ENCODE measurements around the gene DDTL. TPM values are rescaled to one million over a fixed set of nuclear protein-coding genes. Genes with fewer than 3 reads are reported as not detected.

The DDTL gene
- total and polyA plus RNA-seq, 2 of the 4 experiments (the other 2 are of a cell fraction), result 0.36 to 1.5 TPM

DNA sequence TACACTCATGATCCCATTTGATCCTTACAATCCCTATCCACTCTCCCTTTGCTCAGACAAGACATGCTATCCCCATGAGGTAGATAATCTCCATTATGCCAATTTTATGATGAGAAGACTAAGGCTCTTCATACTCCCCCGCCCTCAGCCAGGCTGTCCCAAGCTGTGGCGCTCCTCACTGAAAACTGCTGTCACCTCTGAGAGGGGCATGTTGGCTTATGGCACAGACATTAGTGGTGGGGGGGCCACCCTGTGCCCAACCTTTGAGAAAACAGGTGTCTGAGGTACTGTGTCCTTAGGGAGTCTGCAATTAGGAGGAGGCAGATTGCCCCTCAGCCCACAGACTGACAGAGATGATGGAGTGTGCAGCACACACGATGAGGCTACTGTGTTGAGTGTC, 2.4 kb downstream of the DDTL start:
- Histone ChIP-seq H3K9me1 (ENCODE audit: insufficient read depth, low read length) (no peaks in the 10 kb centered on the region), H3K4ac (ENCODE audit: low read depth, low read length) (no peak overlapping the region), H3K23ac (ENCODE audit: low read depth, low read length) (no peak overlapping the region), H2BK5ac (ENCODE audit: low read depth, low read length, poor library complexity, severe bottlenecking) (no peak overlapping the region), H4K8ac (ENCODE audit: low read depth in 2 of 2, low read length in 2 of 2) (no peak overlapping the region), H3K9me3 (ENCODE audit: control insufficient read depth, insufficient read depth, low read length) (no peaks in the 10 kb centered on the region), H2AFZ (replicated peaks; ENCODE audit: low read length, poor library complexity) (no peak overlapping the region), H2AK5ac (ENCODE audit: low read depth, low read length) (no peak overlapping the region), H4K91ac (ENCODE audit: insufficient read depth, low read depth, low read length) (no peak overlapping the region), H3K4me1 (ENCODE audit: control insufficient read depth, insufficient read depth, low read length) (no peaks in the 10 kb centered on the region), H2AK9ac (replicated peaks; ENCODE audit: low read depth, low read length, poor library complexity) (peak overlapping the region; percentile 33), H4K5ac (ENCODE audit: low read depth, low read length) (no peak overlapping the region), H4K20me1 (ENCODE audit: insufficient read depth, low read length) (peaks cover 8% of the 10 kb centered on the region), H2BK20ac (ENCODE audit: low read depth, low read length) (no peak overlapping the region), H2BK120ac (ENCODE audit: low read depth, low read length) (no peak overlapping the region), H3K4me2 (ENCODE audit: low read depth, low read length) (no peak overlapping the region), H3K79me1 (ENCODE audit: low read depth in 1 of 2, low read length in 2 of 2) (peaks cover 9 to 23% of the 10 kb centered on the region in 2 experiments), H3K56ac (ENCODE audit: extremely low read depth, insufficient read depth, low read length) (no peak overlapping the region), H3K14ac (replicated peaks; ENCODE audit: low read depth, low read length) (no peak overlapping the region), H3K18ac (ENCODE audit: low read depth, low read length) (no peak overlapping the region), H3K27me3 (ENCODE audit: control insufficient read depth, insufficient read depth, low read length) (no peaks in the 10 kb centered on the region), H3K9ac (ENCODE audit: low read depth, low read length) (no peak overlapping the region), H3K27ac (ENCODE audit: insufficient read depth, low read length) (no peak overlapping the region), H2BK15ac (ENCODE audit: low read depth, low read length) (no peak overlapping the region), H3K36me3 (ENCODE audit: control insufficient read depth, insufficient read depth, low read length) (peaks cover 21% of the 10 kb centered on the region), H3K4me3 (ENCODE audit: insufficient read depth, low read depth, low read length) (no peak overlapping the region)
- no peak for ATAC-seq (ENCODE audit: low read depth)
- CTCF ChIA-PET, result no interaction called here
- in situ Hi-C loops (cut with MboI; ENCODE audit: low sequenced_read_pairs), result no loop called here
- POLR2A ChIA-PET (ENCODE audit: unreplicated experiment), result no interaction called here
- intact Hi-C loops (cut with micrococcal nuclease), result no loop called here
- DNase-seq, result no peak
- WGBS, 2 experiments (ENCODE audit: extremely low coverage in 2 of 2, insufficient read length in 1 of 2), result no CpG with 5 or more reads among the region's 3 CpGs
- TF ChIP-seq MXI1 (IDR thresholded peaks at IDR 0.05; ENCODE audit: borderline replicate concordance, low read depth, low read length) (no peak), BHLHE40 (IDR thresholded peaks at IDR 0.05; ENCODE audit: low read depth, low read length) (no peak), CEBPB (IDR thresholded peaks at IDR 0.05; ENCODE audit: low read depth, low read length) (no peak), CHD1 (IDR thresholded peaks at IDR 0.05; ENCODE audit: low read depth, low read length) (no peak), RCOR1 (IDR thresholded peaks at IDR 0.05; ENCODE audit: insufficient replicate concordance, low read length) (no peak), POLR2A (IDR thresholded peaks at IDR 0.05; ENCODE audit: low read depth, low read length) (no peak)
- dilution Hi-C loops (cut with HindIII; ENCODE audit: low sequenced_read_pairs, unreplicated experiment), result no loop called here
- BruUV-seq (replicated peaks), result no TSS peak

All from IMR-90 (cell line).